HEK293 (cell line): Measurements from ENCODE around the gene ZNF747.
A peak's percentile ranks its signal among the peaks of the same experiment; 100 is the strongest.

Experiments
- CTCF ChIA-PET: fragments of 350-600 bp; formaldehyde crosslinking; extraction: SDS; loops from one replicate; lab custom pipeline; 2021; ENCODE audit warnings: antibody characterized with exemption; lab: Yijun Ruan, JAX
- POLR2A ChIA-PET: fragments of 300-600 bp; formaldehyde crosslinking; extraction: SDS; loops from one replicate; lab custom pipeline; 2020; ENCODE audit warnings: antibody characterized with exemption, inconsistent platforms; lab: Yijun Ruan, JAX
- H3K27ac ChIP-seq: fragments of 200-500 bp; sonication (Bioruptor generic); 2 replicates; pipeline ENCODE4 v1.5.1; 2014; ENCODE audit warnings: low read depth, low read length, control low read depth, inconsistent platforms; ENCODE audit errors: extremely low read depth
- H3K36me3 ChIP-seq, 2 experiments: fragments of 200-500 bp in 1 of 2; sonication (Bioruptor generic) in 1 of 2; 1 replicate in 1 of 2; 2 replicates in 1 of 2; pipeline ENCODE4 v1.5.1; 2014 to 2017; ENCODE audit warnings: inconsistent platforms in 2 of 2, low read length in 2 of 2; ENCODE audit not compliant: control insufficient read depth in 2 of 2, insufficient read depth in 1 of 2
- H3K4me1 ChIP-seq: fragments of 200-500 bp; sonication (Bioruptor generic); 2 replicates; pipeline ENCODE4 v1.5.1; 2014; ENCODE audit warnings: mild to moderate bottlenecking, low read length, inconsistent platforms; ENCODE audit not compliant: control insufficient read depth, insufficient read depth
- H3K4me3 ChIP-seq: 2 replicates; pipeline ENCODE4 v1.5.1; 2011; ENCODE audit warnings: low read depth, mild to moderate bottlenecking, control low read depth, low read length, moderate library complexity
- H3K9me3 ChIP-seq: fragments of 200-500 bp; sonication (Bioruptor generic); 2 replicates; pipeline ENCODE4 v1.5.1; 2014; ENCODE audit warnings: low read depth, low read length, inconsistent platforms; ENCODE audit not compliant: control insufficient read depth, insufficient read depth
- BCL11A ChIP-seq: fragments of 450-650 bp; formaldehyde crosslinking; IDR thresholded peaks from 2 replicates; pipeline ENCODE4 v1.5.1; 2016; ENCODE audit warnings: low read depth, missing biosample characterization, missing genetic modification characterization
- ELK4 ChIP-seq: IDR thresholded peaks from 2 replicates; pipeline ENCODE4 v1.6.1; 2011; ENCODE audit warnings: mild to moderate bottlenecking, low read depth, low read length, borderline replicate concordance
- IKZF3 ChIP-seq: fragments of 450-650 bp; IDR thresholded peaks from 2 replicates; pipeline ENCODE4 v1.5.0; 2018; ENCODE audit warnings: missing biosample characterization, mild to moderate bottlenecking, missing genetic modification characterization, moderate library complexity
- KLF1 ChIP-seq: fragments of 450-650 bp; formaldehyde crosslinking; IDR thresholded peaks from 2 replicates; pipeline ENCODE4 v1.5.1; 2016; ENCODE audit warnings: missing biosample characterization, missing genetic modification characterization
- MEIS1 ChIP-seq: sonication (generic); formaldehyde crosslinking; IDR thresholded peaks from 2 replicates; pipeline ENCODE4 v1.8.1; 2022; ENCODE audit warnings: missing genetic modification reagents, mild to moderate bottlenecking, borderline replicate concordance
- PATZ1 ChIP-seq: fragments of 450-650 bp; formaldehyde crosslinking; IDR thresholded peaks from 2 replicates; pipeline ENCODE4 v1.5.1; 2016; ENCODE audit warnings: missing biosample characterization, missing genetic modification characterization
- SCRT1 ChIP-seq: fragments of 450-650 bp; formaldehyde crosslinking; IDR thresholded peaks from 2 replicates; pipeline ENCODE4 v1.5.1; 2016; ENCODE audit warnings: missing biosample characterization, missing genetic modification characterization, borderline replicate concordance
- SCRT2 ChIP-seq: fragments of 450-650 bp; formaldehyde crosslinking; IDR thresholded peaks from 2 replicates; pipeline ENCODE4 v1.5.1; 2016; ENCODE audit warnings: missing biosample characterization, missing genetic modification characterization
- ZBTB17 ChIP-seq: fragments of 450-650 bp; formaldehyde crosslinking; IDR thresholded peaks from 2 replicates; pipeline ENCODE4 v1.5.1; 2016; ENCODE audit warnings: missing biosample characterization, missing genetic modification characterization
- ZBTB20 ChIP-seq: fragments of 450-650 bp; formaldehyde crosslinking; IDR thresholded peaks from 2 replicates; pipeline ENCODE4 v1.5.1; 2016; ENCODE audit warnings: missing biosample characterization, missing genetic modification characterization
- ZBTB26 ChIP-seq: fragments of 450-650 bp; formaldehyde crosslinking; optimal IDR thresholded peaks from 2 replicates; pipeline ENCODE3; 2016; ENCODE audit warnings: missing biosample characterization, mild to moderate bottlenecking, missing genetic modification characterization
- ZFP3 ChIP-seq: fragments of 450-650 bp; formaldehyde crosslinking; IDR thresholded peaks from 2 replicates; pipeline ENCODE4 v1.5.1; 2016; ENCODE audit warnings: low read depth, missing biosample characterization, missing genetic modification characterization
- ZNF214 ChIP-seq: fragments of 450-650 bp; formaldehyde crosslinking; IDR thresholded peaks from 2 replicates; pipeline ENCODE4 v1.5.1; 2017; ENCODE audit warnings: missing biosample characterization, mild to moderate bottlenecking, missing genetic modification characterization, borderline replicate concordance
- ZNF223 ChIP-seq: fragments of 450-650 bp; formaldehyde crosslinking; IDR thresholded peaks from 2 replicates; pipeline ENCODE4 v1.5.1; 2016; ENCODE audit warnings: missing biosample characterization, missing genetic modification characterization
- ZNF266 ChIP-seq: fragments of 450-650 bp; formaldehyde crosslinking; IDR thresholded peaks from 2 replicates; pipeline ENCODE4 v1.5.1; 2016; ENCODE audit warnings: missing biosample characterization, missing genetic modification characterization, low read depth
- ZNF274 ChIP-seq, 2 experiments: fragments of 200-500 bp in 1 of 2; fragments of 450-650 bp in 1 of 2; sonication (Bioruptor generic) in 1 of 2; formaldehyde crosslinking in 1 of 2; IDR thresholded peaks; 2 replicates each; pipeline versions ENCODE4 v1.5.1 to v1.6.1; 2014 to 2016; ENCODE audit warnings: borderline replicate concordance in 1 of 2, inconsistent platforms in 1 of 2, low read length in 1 of 2, missing biosample characterization in 1 of 2, missing genetic modification characterization in 1 of 2
- ZNF280C ChIP-seq: fragments of 450-650 bp; formaldehyde crosslinking; IDR thresholded peaks from 2 replicates; pipeline ENCODE4 v1.5.1; 2016; ENCODE audit warnings: missing biosample characterization, missing genetic modification characterization
- ZNF391 ChIP-seq: fragments of 450-650 bp; formaldehyde crosslinking; IDR thresholded peaks from 2 replicates; pipeline ENCODE4 v1.5.1; 2016; ENCODE audit warnings: low read depth, missing biosample characterization, missing genetic modification characterization, borderline replicate concordance
- ZNF501 ChIP-seq: fragments of 450-650 bp; formaldehyde crosslinking; IDR thresholded peaks from 2 replicates; pipeline ENCODE4 v1.5.1; 2016; ENCODE audit warnings: missing biosample characterization, missing genetic modification characterization
- ZNF513 ChIP-seq: fragments of 450-650 bp; IDR thresholded peaks from 2 replicates; pipeline ENCODE4 v1.5.1; 2018; ENCODE audit warnings: missing biosample characterization, missing genetic modification characterization
- ZNF548 ChIP-seq: fragments of 450-650 bp; formaldehyde crosslinking; IDR thresholded peaks from 2 replicates; pipeline ENCODE4 v1.5.1; 2016; ENCODE audit warnings: missing biosample characterization, missing genetic modification characterization
- ZNF645 ChIP-seq: fragments of 450-650 bp; formaldehyde crosslinking; IDR thresholded peaks from 2 replicates; pipeline ENCODE4; 2016; ENCODE audit warnings: missing biosample characterization, missing genetic modification characterization
- ZNF664 ChIP-seq: fragments of 450-650 bp; formaldehyde crosslinking; IDR thresholded peaks from 2 replicates; pipeline ENCODE4 v1.5.1; 2016; ENCODE audit warnings: missing biosample characterization, missing genetic modification characterization
- ZNF670 ChIP-seq: fragments of 450-650 bp; formaldehyde crosslinking; IDR thresholded peaks from 2 replicates; pipeline ENCODE4 v1.5.1; 2016; ENCODE audit warnings: missing biosample characterization, missing genetic modification characterization, low read depth
- ZNF707 ChIP-seq: fragments of 450-650 bp; formaldehyde crosslinking; IDR thresholded peaks from 2 replicates; pipeline ENCODE4 v1.5.1; 2016; ENCODE audit warnings: missing biosample characterization, missing genetic modification characterization
- ZNF747 ChIP-seq: fragments of 450-650 bp; formaldehyde crosslinking; IDR thresholded peaks from 2 replicates; pipeline ENCODE4 v1.5.1; 2016; ENCODE audit warnings: missing biosample characterization, missing genetic modification characterization
- ZSCAN30 ChIP-seq: fragments of 450-650 bp; IDR thresholded peaks from 2 replicates; pipeline ENCODE4 v1.5.1; 2018; ENCODE audit warnings: missing biosample characterization, mild to moderate bottlenecking, missing genetic modification characterization, moderate library complexity

The ZNF747 gene

GRCh38 chr16:30569746-30570635 is 35.3 kb upstream of the ZNF747 start:
- no peak overlapping the region for H3K4me3 ChIP-seq

GRCh38 chr16:30569281-30569680 is 34.6 kb upstream of the ZNF747 start:
- Histone ChIP-seq H3K36me3 (no peaks in the 10 kb centered on the region), H3K27ac (no peak overlapping the region), H3K9me3 (no peaks in the 10 kb centered on the region), H3K4me1 (peaks cover 2% of the 10 kb centered on the region; the same call in 1 of the 2 replicates), H3K4me3 (no peak overlapping the region)
- ChIA-PET POLR2A (interaction anchor here (1.2 kb wide), 1 partner anchor 34 kb away, joined by 4 read pairs; the partner anchor contains the start of gene ZNF747), CTCF (no interaction called here)
- TF ChIP-seq SCRT1 (tag by site-specific recombination) (0 out of 2 replicates have a peak, but pooled peaks have one; percentile 19), KLF1 (tag by site-specific recombination) (peak; percentile 35; the same call in 1 of the 2 replicates), MEIS1 (CRISPR knock-in tag) (no peak), SCRT2 (tag by site-specific recombination) (0 out of 2 replicates have a peak, but pooled peaks have one; percentile 30), ZNF214 (tag by site-specific recombination) (no peak), ZBTB17 (0 out of 2 replicates have a peak, but pooled peaks have one; percentile 15), ZNF747 (tag by site-specific recombination) (no peak), ZNF501 (tag by site-specific recombination) (no peak), ZNF513 (tag by site-specific recombination) (no peak), ELK4 (no peak), ZBTB26 (tag by site-specific recombination) (no peak), ZNF223 (no peak), ZNF391 (tag by site-specific recombination) (no peak), ZNF707 (tag by site-specific recombination) (no peak), ZNF645 (no peak), PATZ1 (tag by site-specific recombination) (0 out of 2 replicates have a peak, but pooled peaks have one; percentile 12), ZNF280C (no peak), ZNF548 (tag by site-specific recombination) (no peak), ZBTB20 (tag by site-specific recombination) (no peak), ZSCAN30 (tag by site-specific recombination) (no peak), ZNF664 (tag by site-specific recombination) (no peak)

More at GRCh38 chr16:30569746-30570635, 35.3 kb upstream of the ZNF747 start:
- ChIA-PET CTCF (interaction anchor here (1.2 kb wide), 1 partner anchor 15 kb away, joined by 3 read pairs; no protein-coding TSS in a partner anchor), POLR2A (interaction anchor here (0.9 to 2.8 kb wide), 8 partner anchors 10 to 153 kb away, joined by 4 to 69 read pairs (median 12); partner anchors contain the start of genes DCTPP1, ZNF689, ZNF747 and ZNF764)
- Histone ChIP-seq H3K36me3 (no peaks in the 10 kb centered on the region), H3K9me3 (no peaks in the 10 kb centered on the region), H3K27ac (no peak overlapping the region), H3K4me1 (peaks cover 3% of the 10 kb centered on the region; the same call in 1 of the 2 replicates)
- no peak for TF ChIP-seq ZFP3 (tag by site-specific recombination)
- no peak for TF ChIP-seq ZNF266
- TF ChIP-seq ZNF670 (tag by site-specific recombination): no peak
- no peak for TF ChIP-seq BCL11A (tag by site-specific recombination)
- no peak for TF ChIP-seq ZNF274 (IDR thresholded peaks at IDR 0.05; ENCODE audit: low read length)
- no peak for TF ChIP-seq ZNF274 (tag by site-specific recombination; IDR thresholded peaks at IDR 0.05; ENCODE audit: borderline replicate concordance)
- TF ChIP-seq IKZF3 (tag by site-specific recombination): peak; percentile 6; the same call in 1 of the 2 replicates
